ENCODE measurements around the gene ZSWIM4. TPM values are rescaled to one million over a fixed set of nuclear protein-coding genes. Genes with fewer than 3 reads are reported as not detected.

ZSWIM4 gene
- polyA plus RNA-seq, 1 of the 3 experiments (the other 2 are of a cell fraction), result 4.7 TPM

GRCh38 chr19:13848340-13848677 is 53.1 kb downstream of the ZSWIM4 start (continued):
- TF ChIP-seq REST (IDR thresholded peaks at IDR 0.05; ENCODE audit: low read depth, low read length), result no peak
- TF ChIP-seq ELF1 (IDR thresholded peaks at IDR 0.05), result no peak
- no peak for TF ChIP-seq MAX (IDR thresholded peaks at IDR 0.05; ENCODE audit: low read depth)
- TF ChIP-seq RFX5 (IDR thresholded peaks at IDR 0.05; ENCODE audit: low read length), result no peak
- TF ChIP-seq TCF12 (IDR thresholded peaks at IDR 0.05), result no peak

- Histone ChIP-seq H3K27me3 (ENCODE audit: insufficient read depth) (no peaks in the 10 kb centered on the region), H3K9ac (peak overlapping the region; percentile 94; the same call in 1 of the 2 replicates), H3K4me3 (ENCODE audit: low read depth in 2 of 2, low read length in 1 of 2) (no peak overlapping the region), H3K4me2 (no peak overlapping the region), H3K9me3 (no peaks in the 10 kb centered on the region), H3K9me2 (no peaks in the 10 kb centered on the region), H3K4me1 (ENCODE audit: control insufficient read depth in 1 of 2, insufficient read depth in 2 of 2, low read depth in 1 of 2, low read length in 1 of 2) (peaks cover 28 to 37% of the 10 kb centered on the region in 2 experiments; a peak in 3 of 4 replicates), H2AFZ (ENCODE audit: low read depth) (no peak overlapping the region), H3K79me2 (ENCODE audit: insufficient read depth) (peaks cover 19% of the 10 kb centered on the region), H3K27ac (ENCODE audit: low read depth in 2 of 2, low read length in 1 of 2) (peak overlapping the region in 1 of 2 experiments; percentile 100; a peak in 2 of 4 replicates), H3K36me3 (replicated peaks in 1 of 2; ENCODE audit: control insufficient read depth in 1 of 2, insufficient read depth in 2 of 2, low read length in 1 of 2) (no peaks in the 10 kb centered on the region), H4K20me1 (ENCODE audit: insufficient read depth) (no peaks in the 10 kb centered on the region), H3F3A (replicated peaks; ENCODE audit: insufficient read depth) (peaks cover 80% of the 10 kb centered on the region)
- POLR2A ChIA-PET, result interaction anchor here (0.5 kb wide), 1 partner anchor 12 kb away, joined by 3 read pairs; no protein-coding TSS in a partner anchor
- CTCF ChIA-PET, result interaction anchor here (2.6 to 5.9 kb wide), 2 partner anchors 14 to 65 kb away, joined by 11 to 51 read pairs; no protein-coding TSS in a partner anchor
- TF ChIP-seq NFIC (IDR thresholded peaks at IDR 0.05; ENCODE audit: borderline replicate concordance) (no peak), SMC3 (IDR thresholded peaks at IDR 0.05; ENCODE audit: low read depth, low read length) (no peak), PBX3 (IDR thresholded peaks at IDR 0.05) (no peak), MAX (IDR thresholded peaks at IDR 0.05; ENCODE audit: low read depth) (no peak), RCOR1 (IDR thresholded peaks at IDR 0.05; ENCODE audit: low read length) (no peak), USF2 (IDR thresholded peaks at IDR 0.05; ENCODE audit: borderline replicate concordance, low read depth, low read length) (no peak), GABPA (IDR thresholded peaks at IDR 0.05; ENCODE audit: low read depth) (no peak), TAF1 (IDR thresholded peaks at IDR 0.05; ENCODE audit: borderline replicate concordance, low read depth, low read length) (no peak), MXI1 (IDR thresholded peaks at IDR 0.05; ENCODE audit: low read depth, low read length) (no peak), GATA2 (CRISPR knock-in tag; IDR thresholded peaks at IDR 0.05) (no peak), FOSL2 (IDR thresholded peaks at IDR 0.05; ENCODE audit: borderline replicate concordance, low read depth) (no peak)
- 85% methylated on average over 10 of the region's 16 CpGs for WGBS (ENCODE audit: low lambda C conversion rate)
- DNase-seq, result no peak
Measured at GRCh38 chr19:13848798-13849676, 53.8 kb downstream of the ZSWIM4 start.

Measured in SK-N-SH (cell line).